ENCODE results near the gene GTF2F1.

DNA sequence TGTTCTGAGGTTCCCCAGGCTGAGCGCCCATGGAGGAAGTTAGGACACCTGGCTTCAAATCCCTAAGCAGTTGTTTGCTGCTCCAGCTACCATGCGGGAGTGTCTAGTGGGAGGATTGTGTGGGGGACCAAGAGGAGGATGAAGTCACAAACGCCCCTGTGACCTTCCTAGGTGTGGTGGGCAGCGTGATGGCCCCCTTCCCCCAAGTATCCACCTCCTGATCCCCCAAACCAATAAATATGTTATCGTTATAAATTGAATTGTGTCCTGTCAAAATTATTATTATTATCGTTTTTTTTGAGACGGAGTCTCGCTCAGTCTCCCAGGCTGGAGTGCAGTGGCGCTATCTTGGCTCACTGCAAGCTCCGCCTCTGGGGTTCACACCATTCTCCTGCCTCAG, 40.7 kb upstream of the GTF2F1 start, which contains the start of gene SLC25A41:
- TF ChIP-seq, protein P1, sequence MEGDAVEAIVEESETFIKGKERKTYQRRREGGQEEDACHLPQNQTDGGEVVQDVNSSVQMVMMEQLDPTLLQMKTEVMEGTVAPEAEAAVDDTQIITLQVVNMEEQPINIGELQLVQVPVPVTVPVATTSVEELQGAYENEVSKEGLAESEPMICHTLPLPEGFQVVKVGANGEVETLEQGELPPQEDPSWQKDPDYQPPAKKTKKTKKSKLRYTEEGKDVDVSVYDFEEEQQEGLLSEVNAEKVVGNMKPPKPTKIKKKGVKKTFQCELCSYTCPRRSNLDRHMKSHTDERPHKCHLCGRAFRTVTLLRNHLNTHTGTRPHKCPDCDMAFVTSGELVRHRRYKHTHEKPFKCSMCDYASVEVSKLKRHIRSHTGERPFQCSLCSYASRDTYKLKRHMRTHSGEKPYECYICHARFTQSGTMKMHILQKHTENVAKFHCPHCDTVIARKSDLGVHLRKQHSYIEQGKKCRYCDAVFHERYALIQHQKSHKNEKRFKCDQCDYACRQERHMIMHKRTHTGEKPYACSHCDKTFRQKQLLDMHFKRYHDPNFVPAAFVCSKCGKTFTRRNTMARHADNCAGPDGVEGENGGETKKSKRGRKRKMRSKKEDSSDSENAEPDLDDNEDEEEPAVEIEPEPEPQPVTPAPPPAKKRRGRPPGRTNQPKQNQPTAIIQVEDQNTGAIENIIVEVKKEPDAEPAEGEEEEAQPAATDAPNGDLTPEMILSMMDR (IDR thresholded peaks at IDR 0.05) = no peak
- no peak for TF ChIP-seq EZH2 (IDR thresholded peaks at IDR 0.05; ENCODE audit: borderline replicate concordance, insufficient read depth, low read depth, low read length, poor library complexity, severe bottlenecking)
